Panc1 (cell line): ENCODE results near the gene ZCCHC24. TPM values are rescaled to one million over a fixed set of nuclear protein-coding genes. Genes with fewer than 3 reads are reported as not detected.
"Not testable (repeated sequence)": the region's sequence is repeated elsewhere in the genome, so short reads cannot be mapped to it uniquely, and the experiment has no call there.

Source experiments
- ATAC-seq: fragments of 200-7000 bp; cut with Tn5 transposase; 2 replicates; pipeline ENCODE4 v1.9.1; 2020; ENCODE audit warnings: mild to moderate bottlenecking, moderate library complexity
- BruUV-seq: library from RNA; stranded (reverse); fragments of 400-500 nt; replicated peaks from 2 replicates; lab custom pipeline; 2021; lab: Mats Ljungman, UMichigan
- CTCF ChIA-PET: fragments of 300-600 bp; sonication (Branson Sonifier 250); formaldehyde crosslinking; loops from one replicate; lab custom pipeline; 2022; ENCODE audit warnings: antibody characterized with exemption; lab: Charles Lee
- POLR2A ChIA-PET: fragments of 300-600 bp; sonication (Branson Sonifier 250); formaldehyde crosslinking; loops from one replicate; lab custom pipeline; 2022; ENCODE audit warnings: antibody characterized with exemption; lab: Charles Lee
- DNase-seq: peaks from one replicate; pipeline ENCODE4 v3.0.0-alpha.2; 2010; ENCODE audit warnings: low read depth, low spot score
- H3K27ac ChIP-seq: 2 replicates; pipeline ENCODE4 v1.5.1; 2011; ENCODE audit warnings: mild to moderate bottlenecking, low read length, inconsistent platforms
- H3K27me3 ChIP-seq: fragments of 200-500 bp; sonication (Bioruptor generic); 2 replicates; pipeline ENCODE4 v1.6.0; 2014; ENCODE audit warnings: low read length, inconsistent platforms; ENCODE audit not compliant: control insufficient read depth, insufficient read depth
- H3K36me3 ChIP-seq: fragments of 200-500 bp; sonication (Bioruptor generic); 2 replicates; pipeline ENCODE4 v1.5.1; 2014; ENCODE audit warnings: inconsistent platforms, mild to moderate bottlenecking, low read length, moderate library complexity; ENCODE audit not compliant: control insufficient read depth, insufficient read depth
- H3K4me1 ChIP-seq: 2 replicates; pipeline ENCODE4 v1.5.1; 2011; ENCODE audit warnings: inconsistent platforms, mild to moderate bottlenecking, low read length, moderate library complexity; ENCODE audit not compliant: control insufficient read depth, insufficient read depth
- H3K4me3 ChIP-seq, 2 experiments: 2 replicates each; pipeline ENCODE4 v1.5.1; 2011 to 2012; ENCODE audit warnings: low read depth in 2 of 2, low read length in 2 of 2, mild to moderate bottlenecking in 2 of 2, inconsistent platforms in 1 of 2, moderate library complexity in 1 of 2
- H3K9me3 ChIP-seq: fragments of 200-500 bp; sonication (Bioruptor generic); 2 replicates; pipeline ENCODE4 v1.5.1; 2014; ENCODE audit warnings: low read depth, mild to moderate bottlenecking, inconsistent platforms, low read length, moderate library complexity; ENCODE audit not compliant: control insufficient read depth, insufficient read depth
- POLR2AphosphoS5 ChIP-seq: IDR thresholded peaks from 2 replicates; pipeline ENCODE4 v1.6.1; 2012; ENCODE audit warnings: mild to moderate bottlenecking, low read depth, low read length, moderate library complexity
- SIN3A ChIP-seq: IDR thresholded peaks from 2 replicates; pipeline ENCODE4 v1.6.1; 2012; ENCODE audit warnings: low read depth, mild to moderate bottlenecking, low read length, moderate library complexity, borderline replicate concordance; ENCODE audit not compliant: insufficient read depth
- TCF7L2 ChIP-seq: IDR thresholded peaks from 2 replicates; pipeline ENCODE4 v1.6.1; 2011; ENCODE audit warnings: mild to moderate bottlenecking, low read depth, low read length, inconsistent platforms
- in situ Hi-C: cut with HindIII; loops from 2 replicates; pipeline ENCODE4 v1.10.0; 2016; ENCODE audit warnings: low sequenced_read_pairs, low pct_unique_long_range_greater_than_20kb
- intact Hi-C: fragments of 100-400 bp; cut with micrococcal nuclease; formaldehyde crosslinking; loops from one replicate; pipeline ENCODE4 v1.10.0; 2022; ENCODE audit not compliant: unreplicated experiment
- total RNA-seq: library from RNA; stranded (reverse); gene quantifications from one replicate; pipeline ENCODE4 v1.2.1, GENCODE V29; 2021; ENCODE audit not compliant: unreplicated experiment
- TF ChIP-seq, protein P1 (sequence below), 2 experiments: IDR thresholded peaks; 2 replicates each; pipeline ENCODE4 v1.6.1; 2011 to 2012; ENCODE audit warnings: low read depth in 2 of 2, control low read depth in 1 of 2, low read length in 1 of 2, mild to moderate bottlenecking in 1 of 2, moderate library complexity in 1 of 2; ENCODE audit not compliant: insufficient read depth in 1 of 2
- TF ChIP-seq, protein P2 (sequence below): fragments of 450-650 bp; IDR thresholded peaks from 2 replicates; pipeline ENCODE4 v1.5.1; 2017; ENCODE audit warnings: mild to moderate bottlenecking

ZCCHC24 gene
- total RNA-seq, 1 experiment from 2014 or later = 7.8 TPM

DNA sequence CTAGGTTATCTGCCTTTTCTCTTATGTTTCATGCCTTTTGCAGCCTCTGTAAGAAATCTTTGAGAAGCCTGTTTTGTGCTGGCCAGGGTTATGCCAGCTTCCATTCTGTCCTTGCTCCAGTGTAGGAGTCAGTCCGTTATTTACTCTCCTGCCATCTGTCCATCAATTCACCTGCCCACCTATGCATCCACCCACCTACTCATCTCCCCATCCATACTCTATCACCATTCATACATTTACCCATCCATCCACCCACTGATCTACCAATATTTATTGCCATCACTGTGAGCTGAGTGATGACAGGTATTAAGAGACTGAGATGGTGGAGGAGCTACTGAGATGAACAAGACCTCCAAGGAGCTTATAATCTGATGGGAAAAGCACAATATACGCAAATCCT is 110.9 kb downstream of the ZCCHC24 start:
- H3K4me3 ChIP-seq = no peak overlapping the region
- in situ Hi-C loops = no loop called here
- H3K36me3 ChIP-seq = no peaks in the 10 kb centered on the region
- no peaks in the 10 kb centered on the region for H3K4me1 ChIP-seq
- ATAC-seq = no peak
- H3K27ac ChIP-seq = no peak overlapping the region
- CTCF ChIA-PET = interaction anchor here (0.6 kb wide), 1 partner anchor 63 kb away, joined by 3 read pairs; no protein-coding TSS in a partner anchor
- DNase-seq = no peak
- POLR2A ChIA-PET = interaction anchor here (0.7 kb wide), 1 partner anchor 56 kb away, joined by 5 read pairs; no protein-coding TSS in a partner anchor
- TF ChIP-seq SIN3A (no peak), POLR2AphosphoS5 (no peak), TCF7L2 (no peak)
- TF ChIP-seq, protein P1, sequence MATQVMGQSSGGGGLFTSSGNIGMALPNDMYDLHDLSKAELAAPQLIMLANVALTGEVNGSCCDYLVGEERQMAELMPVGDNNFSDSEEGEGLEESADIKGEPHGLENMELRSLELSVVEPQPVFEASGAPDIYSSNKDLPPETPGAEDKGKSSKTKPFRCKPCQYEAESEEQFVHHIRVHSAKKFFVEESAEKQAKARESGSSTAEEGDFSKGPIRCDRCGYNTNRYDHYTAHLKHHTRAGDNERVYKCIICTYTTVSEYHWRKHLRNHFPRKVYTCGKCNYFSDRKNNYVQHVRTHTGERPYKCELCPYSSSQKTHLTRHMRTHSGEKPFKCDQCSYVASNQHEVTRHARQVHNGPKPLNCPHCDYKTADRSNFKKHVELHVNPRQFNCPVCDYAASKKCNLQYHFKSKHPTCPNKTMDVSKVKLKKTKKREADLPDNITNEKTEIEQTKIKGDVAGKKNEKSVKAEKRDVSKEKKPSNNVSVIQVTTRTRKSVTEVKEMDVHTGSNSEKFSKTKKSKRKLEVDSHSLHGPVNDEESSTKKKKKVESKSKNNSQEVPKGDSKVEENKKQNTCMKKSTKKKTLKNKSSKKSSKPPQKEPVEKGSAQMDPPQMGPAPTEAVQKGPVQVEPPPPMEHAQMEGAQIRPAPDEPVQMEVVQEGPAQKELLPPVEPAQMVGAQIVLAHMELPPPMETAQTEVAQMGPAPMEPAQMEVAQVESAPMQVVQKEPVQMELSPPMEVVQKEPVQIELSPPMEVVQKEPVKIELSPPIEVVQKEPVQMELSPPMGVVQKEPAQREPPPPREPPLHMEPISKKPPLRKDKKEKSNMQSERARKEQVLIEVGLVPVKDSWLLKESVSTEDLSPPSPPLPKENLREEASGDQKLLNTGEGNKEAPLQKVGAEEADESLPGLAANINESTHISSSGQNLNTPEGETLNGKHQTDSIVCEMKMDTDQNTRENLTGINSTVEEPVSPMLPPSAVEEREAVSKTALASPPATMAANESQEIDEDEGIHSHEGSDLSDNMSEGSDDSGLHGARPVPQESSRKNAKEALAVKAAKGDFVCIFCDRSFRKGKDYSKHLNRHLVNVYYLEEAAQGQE (IDR thresholded peaks at IDR 0.05; ENCODE audit: insufficient read depth in 1 of 2, low read depth in 2 of 2, low read length in 1 of 2) = no peak
- TF ChIP-seq, protein P2, sequence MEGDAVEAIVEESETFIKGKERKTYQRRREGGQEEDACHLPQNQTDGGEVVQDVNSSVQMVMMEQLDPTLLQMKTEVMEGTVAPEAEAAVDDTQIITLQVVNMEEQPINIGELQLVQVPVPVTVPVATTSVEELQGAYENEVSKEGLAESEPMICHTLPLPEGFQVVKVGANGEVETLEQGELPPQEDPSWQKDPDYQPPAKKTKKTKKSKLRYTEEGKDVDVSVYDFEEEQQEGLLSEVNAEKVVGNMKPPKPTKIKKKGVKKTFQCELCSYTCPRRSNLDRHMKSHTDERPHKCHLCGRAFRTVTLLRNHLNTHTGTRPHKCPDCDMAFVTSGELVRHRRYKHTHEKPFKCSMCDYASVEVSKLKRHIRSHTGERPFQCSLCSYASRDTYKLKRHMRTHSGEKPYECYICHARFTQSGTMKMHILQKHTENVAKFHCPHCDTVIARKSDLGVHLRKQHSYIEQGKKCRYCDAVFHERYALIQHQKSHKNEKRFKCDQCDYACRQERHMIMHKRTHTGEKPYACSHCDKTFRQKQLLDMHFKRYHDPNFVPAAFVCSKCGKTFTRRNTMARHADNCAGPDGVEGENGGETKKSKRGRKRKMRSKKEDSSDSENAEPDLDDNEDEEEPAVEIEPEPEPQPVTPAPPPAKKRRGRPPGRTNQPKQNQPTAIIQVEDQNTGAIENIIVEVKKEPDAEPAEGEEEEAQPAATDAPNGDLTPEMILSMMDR = no peak
- BruUV-seq = no TSS peak
- intact Hi-C loops = no loop called here
- no peaks in the 10 kb centered on the region; the same call in 1 of the 2 replicates for H3K9me3 ChIP-seq
- H3K27me3 ChIP-seq = no peaks in the 10 kb centered on the region

DNA sequence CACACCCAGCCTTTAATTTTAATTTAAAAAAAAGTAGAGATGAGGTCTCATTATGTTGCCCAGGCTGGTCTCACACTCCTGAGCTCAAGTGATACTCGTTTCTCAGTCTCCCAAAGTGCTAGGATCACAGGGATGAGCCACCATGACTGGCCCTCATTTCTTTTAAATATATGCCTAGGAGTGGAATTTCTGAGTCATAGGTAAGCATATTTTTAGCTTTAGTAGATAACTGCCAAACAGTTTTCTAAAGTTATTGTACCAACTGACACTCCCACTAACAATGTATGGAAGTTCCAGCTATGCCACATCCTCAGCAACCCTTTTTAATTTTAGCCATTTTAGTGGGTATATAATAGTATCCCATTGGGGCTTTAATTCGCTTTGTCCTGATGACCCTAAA is 111.9 kb downstream of the ZCCHC24 start:
- DNase-seq = no peak

DNA sequence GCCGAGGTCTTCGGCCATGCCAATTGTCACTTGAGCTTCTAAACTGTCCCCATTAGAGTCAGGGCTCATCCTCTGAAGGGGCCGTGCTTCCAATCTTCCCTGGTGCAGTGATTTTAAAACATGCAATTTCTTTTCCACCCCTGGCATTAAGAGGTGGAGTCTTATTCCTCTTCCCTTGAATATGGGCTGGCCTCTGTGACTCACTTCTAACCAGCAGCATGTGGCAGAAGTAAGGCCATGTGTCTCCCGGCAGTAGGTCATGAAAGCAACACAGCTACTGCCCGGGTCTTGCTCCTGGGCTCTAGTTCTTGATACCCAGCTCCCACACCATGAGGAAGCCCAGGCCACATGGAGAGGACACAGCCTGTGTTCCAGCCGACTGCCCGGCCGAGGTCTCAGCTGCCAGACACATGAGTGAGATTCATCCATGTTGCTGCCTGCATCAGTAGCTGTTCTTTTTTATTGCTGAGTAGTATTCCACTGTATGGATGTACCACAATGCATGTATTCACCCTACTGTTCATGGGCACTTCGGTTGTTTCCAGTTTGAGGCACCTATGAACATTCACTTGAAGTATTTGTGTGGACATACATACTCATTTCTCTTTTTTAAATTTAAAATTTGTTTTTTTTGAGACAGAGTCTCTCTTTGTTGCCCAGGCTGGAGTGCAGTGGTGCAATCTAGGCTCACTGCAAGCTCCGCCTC is 112.7 kb downstream of the ZCCHC24 start:
- POLR2A ChIA-PET, DNase-seq, CTCF ChIA-PET, H3K9me3 ChIP-seq, H3K27ac ChIP-seq, in situ Hi-C loops, H3K27me3 ChIP-seq, H3K36me3 ChIP-seq, ATAC-seq, H3K4me3 ChIP-seq, H3K4me1 ChIP-seq, BruUV-seq, intact Hi-C loops: not testable (repeated sequence)

More for the DNA sequence above, 111.9 kb downstream of the ZCCHC24 start:
- in situ Hi-C loops = no loop called here
- ChIA-PET CTCF (no interaction called here), POLR2A (no interaction called here)
- no peak for ATAC-seq
- BruUV-seq = no TSS peak
- Histone ChIP-seq H3K36me3 (no peaks in the 10 kb centered on the region), H3K4me1 (no peaks in the 10 kb centered on the region), H3K27me3 (no peaks in the 10 kb centered on the region), H3K27ac (no peak overlapping the region), H3K4me3 (no peak overlapping the region), H3K9me3 (no peaks in the 10 kb centered on the region; the same call in 1 of the 2 replicates)
- TF ChIP-seq TCF7L2 = no peak
- intact Hi-C loops = no loop called here

Other genes with a start within 250 kb of the ZCCHC24 start
- gene PPIF, start 98.2 kb downstream of the ZCCHC24 start, total RNA-seq = 59.0 TPM
- gene EIF5AL1, start 66.9 kb upstream of the ZCCHC24 start, total RNA-seq = 1.6 TPM
- 2.8 TPM for gene SFTPA2, start 114.8 kb upstream of the ZCCHC24 start, total RNA-seq
- 3.8 TPM for gene SFTPA1, start 165.3 kb upstream of the ZCCHC24 start, total RNA-seq